Panc1 (cell line): ENCODE data around the gene MYH11.

Experiments
- CTCF ChIP-seq: fragments of 450-650 bp; IDR thresholded peaks from 2 replicates; pipeline ENCODE4 v1.5.1; 2017; ENCODE audit warnings: mild to moderate bottlenecking
- TCF7L2 ChIP-seq: IDR thresholded peaks from 2 replicates; pipeline ENCODE4 v1.6.1; 2011; ENCODE audit warnings: mild to moderate bottlenecking, low read depth, low read length, inconsistent platforms

GRCh38 chr16:15768201-15768600, 88.6 kb downstream of the MYH11 start:
- TF ChIP-seq CTCF (no peak), TCF7L2 (no peak)
